ENCODE results near the gene P3H3.

The P3H3 gene

DNA sequence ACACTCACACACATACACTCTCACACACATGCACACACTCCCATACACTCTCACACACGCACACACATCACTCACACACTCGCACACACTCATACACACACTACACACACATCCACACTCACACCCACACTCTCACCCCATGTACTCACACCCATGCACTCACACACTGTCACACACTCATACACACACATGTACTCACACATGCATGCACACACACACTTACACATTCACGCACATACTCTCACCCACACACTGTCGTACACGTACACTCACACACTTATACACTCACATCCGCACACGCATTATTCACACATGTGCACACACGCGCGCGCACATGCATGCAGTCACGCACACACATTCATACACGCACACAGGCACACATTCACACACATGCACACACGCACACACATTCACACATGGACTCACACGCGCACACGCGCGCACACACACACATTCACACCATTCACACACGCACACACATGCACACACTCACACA lies 10.5 kb upstream of the P3H3 start:
- H3K9me3 ChIP-seq (ENCODE audit: control extremely low read depth in 1 of 5, control insufficient read depth in 4 of 5, insufficient read depth in 2 of 5, low read depth in 1 of 5, low read length in 4 of 5): no peaks in the 10 kb centered on the region
- H3K4me3 ChIP-seq (ENCODE audit: control insufficient read depth in 1 of 7, extremely low read depth in 1 of 7, insufficient read depth in 4 of 7, low read depth in 2 of 7, low read length in 6 of 7): no peak overlapping the region
- no peak for DNase-seq
- 93% methylated on average over 14 of the region's 20 CpGs for WGBS (ENCODE audit: insufficient coverage)
- H3K27ac ChIP-seq (ENCODE audit: insufficient read depth in 1 of 2, low read depth in 1 of 2, low read length in 2 of 2, poor library complexity in 1 of 2, severe bottlenecking in 2 of 2): no peak overlapping the region
- ChIA-PET CTCF (interaction anchor here (1.2 to 1.4 kb wide), 4 partner anchors 23 to 63 kb away, joined by 3 to 6 read pairs (median 3); partner anchors contain the start of gene GNB3), POLR2A (interaction anchor here (1.0 kb wide), 1 partner anchor 15 kb away, joined by 3 read pairs; no protein-coding TSS in a partner anchor)
- no peaks in the 10 kb centered on the region for H3K27me3 ChIP-seq (replicated peaks in 2 of 5; ENCODE audit: control insufficient read depth in 4 of 5, insufficient read depth in 5 of 5, low read length in 4 of 5)
- H3K4me1 ChIP-seq (ENCODE audit: control extremely low read depth in 1 of 4, control insufficient read depth in 4 of 4, insufficient read depth in 4 of 4, low read length in 3 of 4): peaks cover 0 to 26% (median 19%) of the 10 kb centered on the region in 4 experiments
- no peaks in the 10 kb centered on the region for H3K36me3 ChIP-seq (ENCODE audit: control insufficient read depth in 4 of 4, insufficient read depth in 4 of 4, low read length in 3 of 4)

DNA sequence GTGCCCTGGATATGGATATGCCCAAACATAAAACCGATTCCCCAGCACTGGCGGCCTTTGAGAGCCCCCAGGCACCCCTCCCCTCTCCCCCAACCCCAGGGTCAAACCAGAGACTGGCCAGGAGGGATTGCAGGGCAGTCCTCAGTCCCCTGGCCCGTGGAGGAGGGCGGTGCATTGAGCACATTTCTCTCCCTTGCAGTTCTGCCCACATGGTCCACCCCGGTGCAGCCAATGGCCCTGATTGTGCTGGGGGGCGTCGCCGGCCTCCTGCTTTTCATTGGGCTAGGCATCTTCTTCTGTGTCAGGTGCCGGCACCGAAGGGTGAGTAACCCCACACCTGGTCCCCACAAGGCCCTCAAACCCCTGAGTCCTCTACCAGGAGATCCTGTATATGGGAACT lies 10.0 kb upstream of the P3H3 start:
- ChIA-PET CTCF (no interaction called here), POLR2A (interaction anchor here (1.0 kb wide), 1 partner anchor 16 kb away, joined by 3 read pairs; no protein-coding TSS in a partner anchor)
- Histone ChIP-seq H3K4me3 (ENCODE audit: control insufficient read depth in 1 of 7, extremely low read depth in 1 of 7, insufficient read depth in 4 of 7, low read depth in 2 of 7, low read length in 6 of 7) (no peak overlapping the region), H3K9me3 (ENCODE audit: control extremely low read depth in 1 of 5, control insufficient read depth in 4 of 5, insufficient read depth in 2 of 5, low read depth in 1 of 5, low read length in 4 of 5) (no peaks in the 10 kb centered on the region), H3K27me3 (replicated peaks in 2 of 5; ENCODE audit: control insufficient read depth in 4 of 5, insufficient read depth in 5 of 5, low read length in 4 of 5) (no peaks in the 10 kb centered on the region), H3K27ac (ENCODE audit: insufficient read depth in 1 of 2, low read depth in 1 of 2, low read length in 2 of 2, poor library complexity in 1 of 2, severe bottlenecking in 2 of 2) (no peak overlapping the region), H3K4me1 (ENCODE audit: control extremely low read depth in 1 of 4, control insufficient read depth in 4 of 4, insufficient read depth in 4 of 4, low read length in 3 of 4) (peaks cover 0 to 25% (median 19%) of the 10 kb centered on the region in 4 experiments), H3K36me3 (ENCODE audit: control insufficient read depth in 4 of 4, insufficient read depth in 4 of 4, low read length in 3 of 4) (no peaks in the 10 kb centered on the region)
- DNase-seq: no peak
- WGBS (ENCODE audit: insufficient coverage): 90% methylated on average over 10 of the region's 10 CpGs

DNA sequence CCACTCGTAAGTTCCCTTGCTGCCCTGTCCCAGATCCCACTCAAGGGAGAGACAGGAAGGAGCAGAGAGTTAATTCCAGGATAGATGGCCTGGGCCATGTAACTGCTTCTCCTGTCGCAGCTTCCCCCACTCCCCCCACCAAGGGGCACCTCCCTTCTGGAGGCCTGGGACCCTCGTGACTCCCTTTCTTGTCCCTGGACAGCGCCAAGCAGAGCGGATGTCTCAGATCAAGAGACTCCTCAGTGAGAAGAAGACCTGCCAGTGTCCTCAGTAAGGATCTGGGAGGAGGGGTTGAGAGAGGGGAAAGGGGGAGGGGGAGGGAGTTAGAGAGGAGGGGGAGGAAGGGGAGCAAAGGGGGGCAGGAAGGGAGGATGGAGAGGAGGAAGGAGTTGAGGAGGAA lies 9.6 kb upstream of the P3H3 start:
- Histone ChIP-seq H3K4me3 (ENCODE audit: control insufficient read depth in 1 of 7, extremely low read depth in 1 of 7, insufficient read depth in 4 of 7, low read depth in 2 of 7, low read length in 6 of 7) (no peak overlapping the region), H3K4me1 (ENCODE audit: control extremely low read depth in 1 of 4, control insufficient read depth in 4 of 4, insufficient read depth in 4 of 4, low read length in 3 of 4) (peaks cover 0 to 25% (median 19%) of the 10 kb centered on the region in 4 experiments), H3K36me3 (ENCODE audit: control insufficient read depth in 4 of 4, insufficient read depth in 4 of 4, low read length in 3 of 4) (no peaks in the 10 kb centered on the region), H3K27ac (ENCODE audit: insufficient read depth in 1 of 2, low read depth in 1 of 2, low read length in 2 of 2, poor library complexity in 1 of 2, severe bottlenecking in 2 of 2) (no peak overlapping the region), H3K27me3 (replicated peaks in 2 of 5; ENCODE audit: control insufficient read depth in 4 of 5, insufficient read depth in 5 of 5, low read length in 4 of 5) (no peaks in the 10 kb centered on the region), H3K9me3 (ENCODE audit: control extremely low read depth in 1 of 5, control insufficient read depth in 4 of 5, insufficient read depth in 2 of 5, low read depth in 1 of 5, low read length in 4 of 5) (no peaks in the 10 kb centered on the region)
- no peak for DNase-seq
- ChIA-PET CTCF (no interaction called here), POLR2A (interaction anchor here (1.0 kb wide), 1 partner anchor 16 kb away, joined by 3 read pairs; no protein-coding TSS in a partner anchor)
- WGBS (ENCODE audit: insufficient coverage): 100% methylated on average over 1 of the region's 5 CpGs

DNA sequence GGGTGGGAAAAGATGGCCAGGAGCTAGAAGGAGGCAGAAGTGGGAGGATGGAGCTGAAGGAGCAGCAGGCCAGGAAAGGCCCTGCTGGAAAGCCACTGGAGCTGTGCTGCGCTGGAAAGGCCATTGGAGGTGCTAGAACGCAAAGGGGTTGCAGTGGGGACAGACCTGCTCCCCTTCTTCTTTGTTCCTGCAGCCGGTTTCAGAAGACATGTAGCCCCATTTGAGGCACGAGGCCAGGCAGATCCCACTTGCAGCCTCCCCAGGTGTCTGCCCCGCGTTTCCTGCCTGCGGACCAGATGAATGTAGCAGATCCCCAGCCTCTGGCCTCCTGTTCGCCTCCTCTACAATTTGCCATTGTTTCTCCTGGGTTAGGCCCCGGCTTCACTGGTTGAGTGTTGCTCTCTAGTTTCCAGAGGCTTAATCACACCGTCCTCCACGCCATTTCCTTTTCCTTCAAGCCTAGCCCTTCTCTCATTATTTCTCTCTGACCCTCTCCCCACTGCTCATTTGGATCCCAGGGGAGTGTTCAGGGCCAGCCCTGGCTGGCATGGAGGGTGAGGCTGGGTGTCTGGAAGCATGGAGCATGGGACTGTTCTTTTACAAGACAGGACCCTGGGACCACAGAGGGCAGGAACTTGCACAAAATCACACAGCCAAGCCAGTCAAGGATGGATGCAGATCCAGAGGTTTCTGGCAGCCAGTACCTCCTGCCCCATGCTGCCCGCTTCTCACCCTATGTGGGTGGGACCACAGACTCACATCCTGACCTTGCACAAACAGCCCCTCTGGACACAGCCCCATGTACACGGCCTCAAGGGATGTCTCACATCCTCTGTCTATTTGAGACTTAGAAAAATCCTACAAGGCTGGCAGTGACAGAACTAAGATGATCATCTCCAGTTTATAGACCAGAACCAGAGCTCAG lies 8.8 kb upstream of the P3H3 start:
- over 99% methylated on average over 11 of the region's 13 CpGs for WGBS (ENCODE audit: insufficient coverage)
- CTCF ChIA-PET: interaction anchor here (1.5 to 13.0 kb wide), 3 partner anchors 8 to 66 kb away, joined by 3 to 97 read pairs (median 35); partner anchors contain the start of gene MLF2
- no peak for DNase-seq
- Histone ChIP-seq H3K4me3 (ENCODE audit: control insufficient read depth in 1 of 7, extremely low read depth in 1 of 7, insufficient read depth in 4 of 7, low read depth in 2 of 7, low read length in 6 of 7) (no peak overlapping the region), H3K4me1 (ENCODE audit: control extremely low read depth in 1 of 4, control insufficient read depth in 4 of 4, insufficient read depth in 4 of 4, low read length in 3 of 4) (peaks cover 0 to 25% (median 19%) of the 10 kb centered on the region in 4 experiments), H3K9me3 (ENCODE audit: control extremely low read depth in 1 of 5, control insufficient read depth in 4 of 5, insufficient read depth in 2 of 5, low read depth in 1 of 5, low read length in 4 of 5) (no peaks in the 10 kb centered on the region), H3K27ac (ENCODE audit: insufficient read depth in 1 of 2, low read depth in 1 of 2, low read length in 2 of 2, poor library complexity in 1 of 2, severe bottlenecking in 2 of 2) (no peak overlapping the region), H3K36me3 (ENCODE audit: control insufficient read depth in 4 of 4, insufficient read depth in 4 of 4, low read length in 3 of 4) (no peaks in the 10 kb centered on the region), H3K27me3 (replicated peaks in 2 of 5; ENCODE audit: control insufficient read depth in 4 of 5, insufficient read depth in 5 of 5, low read length in 4 of 5) (no peaks in the 10 kb centered on the region)
- POLR2A ChIA-PET: no interaction called here

DNA sequence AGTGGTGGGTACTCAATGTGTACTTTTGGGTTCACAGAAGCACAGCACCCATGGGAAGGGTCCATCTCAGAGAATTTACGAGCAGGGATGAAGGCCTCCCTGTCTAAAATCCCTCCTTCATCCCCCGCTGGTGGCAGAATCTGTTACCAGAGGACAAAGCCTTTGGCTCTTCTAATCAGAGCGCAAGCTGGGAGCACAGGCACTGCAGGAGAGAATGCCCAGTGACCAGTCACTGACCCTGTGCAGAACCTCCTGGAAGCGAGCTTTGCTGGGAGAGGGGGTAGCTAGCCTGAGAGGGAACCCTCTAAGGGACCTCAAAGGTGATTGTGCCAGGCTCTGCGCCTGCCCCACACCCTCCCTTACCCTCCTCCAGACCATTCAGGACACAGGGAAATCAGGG lies 8.0 kb upstream of the P3H3 start:
- H3K4me3 ChIP-seq (ENCODE audit: control insufficient read depth in 1 of 7, extremely low read depth in 1 of 7, insufficient read depth in 4 of 7, low read depth in 2 of 7, low read length in 6 of 7): no peak overlapping the region
- DNase-seq: no peak
- POLR2A ChIA-PET: no interaction called here
- no peaks in the 10 kb centered on the region for H3K9me3 ChIP-seq (ENCODE audit: control extremely low read depth in 1 of 5, control insufficient read depth in 4 of 5, insufficient read depth in 2 of 5, low read depth in 1 of 5, low read length in 4 of 5)
- no peaks in the 10 kb centered on the region for H3K27me3 ChIP-seq (replicated peaks in 2 of 5; ENCODE audit: control insufficient read depth in 4 of 5, insufficient read depth in 5 of 5, low read length in 4 of 5)
- CTCF ChIA-PET: interaction anchor here (1.5 to 13.0 kb wide), 5 partner anchors 8 to 67 kb away, joined by 3 to 97 read pairs (median 25); partner anchors contain the start of genes MLF2 and PTMS
- WGBS (ENCODE audit: insufficient coverage): 100% methylated on average over 5 of the region's 5 CpGs
- H3K36me3 ChIP-seq (ENCODE audit: control insufficient read depth in 4 of 4, insufficient read depth in 4 of 4, low read length in 3 of 4): no peaks in the 10 kb centered on the region
- H3K27ac ChIP-seq (ENCODE audit: insufficient read depth in 1 of 2, low read depth in 1 of 2, low read length in 2 of 2, poor library complexity in 1 of 2, severe bottlenecking in 2 of 2): no peak overlapping the region
- peaks cover 0 to 25% (median 19%) of the 10 kb centered on the region in 4 experiments for H3K4me1 ChIP-seq (ENCODE audit: control extremely low read depth in 1 of 4, control insufficient read depth in 4 of 4, insufficient read depth in 4 of 4, low read length in 3 of 4)

DNA sequence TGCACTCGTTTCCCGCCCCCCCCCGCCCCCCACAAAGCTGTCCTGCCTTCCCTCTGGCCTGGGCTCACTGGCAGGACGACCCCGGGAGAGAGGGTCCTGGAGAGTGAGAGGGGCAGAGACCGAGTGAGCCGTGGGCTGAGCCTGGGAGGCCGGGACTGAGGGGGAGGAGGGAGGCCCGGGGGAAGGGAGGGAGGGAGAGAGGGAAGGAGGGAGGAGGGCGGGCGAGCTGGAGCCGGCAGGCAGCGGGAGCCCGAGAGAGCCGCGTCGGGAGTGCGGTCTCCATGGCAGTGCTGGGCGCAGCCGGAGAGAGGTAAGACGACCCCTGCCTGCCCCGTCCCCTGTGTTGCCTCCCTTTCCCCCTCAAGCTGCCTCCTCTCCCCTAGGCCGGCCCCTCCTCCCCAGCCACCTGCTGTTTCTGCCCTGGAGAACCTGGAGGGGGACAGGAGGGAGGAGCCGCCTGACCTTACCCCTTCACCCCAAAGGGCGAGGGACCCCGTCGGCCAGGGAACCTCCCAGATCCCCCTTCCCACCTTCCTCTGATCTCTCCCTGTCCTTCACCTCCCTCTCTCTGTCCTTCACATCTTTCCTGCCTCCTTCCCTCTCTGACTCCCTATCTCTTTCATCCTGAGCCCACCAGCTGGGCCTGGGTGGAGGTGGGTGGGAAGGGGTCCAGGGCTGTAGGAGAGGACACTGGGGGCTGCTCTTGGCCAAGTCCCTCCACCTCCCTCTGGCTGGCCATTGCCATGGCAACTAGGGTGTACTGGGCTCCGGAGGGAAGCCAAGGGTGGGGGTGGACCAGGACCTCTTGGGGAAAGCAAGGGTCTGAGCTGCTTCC lies 6.4 kb upstream of the P3H3 start, which contains the start of gene GPR162:
GPR162 (plus strand) TSS at position 231 of the 835 bp plus-strand sequence. CDS start 2,078 bp downstream, outside the sequence.
- Histone ChIP-seq H3K27ac (ENCODE audit: insufficient read depth in 1 of 2, low read depth in 1 of 2, low read length in 2 of 2, poor library complexity in 1 of 2, severe bottlenecking in 2 of 2) (no peak within 1 kb of the TSS), H3K36me3 (ENCODE audit: control insufficient read depth in 4 of 4, insufficient read depth in 4 of 4, low read length in 3 of 4) (no peaks in the 10 kb centered on the region), H3K4me3 (ENCODE audit: control insufficient read depth in 1 of 7, extremely low read depth in 1 of 7, insufficient read depth in 4 of 7, low read depth in 2 of 7, low read length in 6 of 7) (peak within 1 kb of the TSS in 6 of 7 experiments; percentile 39 to 72 (median 57)), H3K27me3 (replicated peaks in 2 of 5; ENCODE audit: control insufficient read depth in 4 of 5, insufficient read depth in 5 of 5, low read length in 4 of 5) (no peaks in the 10 kb centered on the region), H3K9me3 (ENCODE audit: control extremely low read depth in 1 of 5, control insufficient read depth in 4 of 5, insufficient read depth in 2 of 5, low read depth in 1 of 5, low read length in 4 of 5) (no peaks in the 10 kb centered on the region), H3K4me1 (ENCODE audit: control extremely low read depth in 1 of 4, control insufficient read depth in 4 of 4, insufficient read depth in 4 of 4, low read length in 3 of 4) (peaks cover 0 to 22% (median 19%) of the 10 kb centered on the region in 4 experiments)
- CTCF ChIA-PET: interaction anchor here (0.7 to 13.0 kb wide), 13 partner anchors 10 to 203 kb away, joined by 3 to 97 read pairs (median 4); partner anchors contain the start of genes CD4, MLF2 and PTMS
- WGBS (ENCODE audit: insufficient coverage): 0% methylated on average over 10 of the region's 28 CpGs
- POLR2A ChIA-PET: interaction anchor here (1.1 to 1.2 kb wide), 2 partner anchors 35 to 69 kb away, joined by 7 to 10 read pairs; partner anchors contain the start of gene MLF2
- DNase-seq: peak; percentile 29 to 59 (median 53)

All from common myeloid progenitor, CD34-positive (primary cell).